Activated T-cell treated with anti-CD3 and anti-CD28 coated beads, Interleukin-2, amount 50 U/mL, for 4 hours (primary cell): ENCODE data around the gene BSN. TPM values are rescaled to one million over a fixed set of nuclear protein-coding genes. Genes with fewer than 3 reads are reported as not detected.

ENCODE experiments used
- ATAC-seq, 2 donors: fragments of 200-7000 bp; cut with Tn5 transposase; one replicate each; pipeline ENCODE4 v1.10.0; 2021
- DNase-seq: peaks from one replicate; pipeline ENCODE4 v3.0.0-alpha.2; 2020
- H3K27me3 Mint-ChIP-seq: one replicate; pipeline ENCODE4 v1.8.0; 2021; ENCODE audit warnings: low read depth, mixed read lengths
- H3K36me3 Mint-ChIP-seq: one replicate; pipeline ENCODE4 v1.8.0; 2022; ENCODE audit warnings: mixed read lengths; ENCODE audit not compliant: insufficient read depth
- H3K4me1 Mint-ChIP-seq: one replicate; pipeline ENCODE4 v1.8.0; 2021; ENCODE audit warnings: low read depth, mixed read lengths
- H3K4me3 Mint-ChIP-seq: one replicate; pipeline ENCODE4 v1.8.0; 2021; ENCODE audit warnings: mild to moderate bottlenecking, moderate library complexity, mixed read lengths
- H3K9me3 Mint-ChIP-seq: one replicate; pipeline ENCODE4 v1.8.0; 2021; ENCODE audit warnings: mixed read lengths
- total RNA-seq, 3 donors: library from RNA; stranded (reverse); gene quantifications; one replicate each; pipeline ENCODE4 v1.2.1, GENCODE V29; 2021

BSN gene
- total RNA-seq, 3 donors from 2014 or later, result 0.30 to 0.86 (median 0.40) TPM

DNA sequence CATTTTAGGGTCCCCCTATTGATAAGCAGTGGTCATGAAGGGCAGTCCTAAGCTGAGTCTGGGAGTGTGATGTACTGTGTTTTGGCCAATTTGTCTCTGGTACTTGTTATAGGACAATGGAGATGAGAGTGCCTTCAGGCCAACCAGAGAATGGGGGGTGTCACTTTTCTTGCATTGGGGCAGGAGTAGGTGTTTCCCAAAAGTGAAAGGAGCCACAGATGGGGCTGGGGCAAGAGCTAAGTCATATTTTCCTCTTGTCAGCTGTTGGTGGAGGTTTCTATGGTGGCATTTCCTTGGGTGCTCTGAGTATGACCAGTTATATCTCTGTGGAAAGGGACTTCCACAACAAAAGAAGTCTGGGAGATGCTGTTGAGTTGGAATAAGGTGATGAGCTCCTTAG, 24.7 kb upstream of the BSN start:
- H3K4me1 Mint-ChIP-seq, result peaks cover 15% of the 10 kb centered on the region
- DNase-seq (no peak), ATAC-seq (peak; percentile 43 to 65)
- no peaks in the 10 kb centered on the region for H3K9me3 Mint-ChIP-seq
- H3K27me3 Mint-ChIP-seq, result no peaks in the 10 kb centered on the region
- H3K36me3 Mint-ChIP-seq, result peaks cover 12% of the 10 kb centered on the region
- H3K4me3 Mint-ChIP-seq, result no peak overlapping the region

GRCh38 chr3:49530231-49530630, 24.0 kb upstream of the BSN start:
- DNase-seq, result no peak
- H3K4me1 Mint-ChIP-seq, result peaks cover 15% of the 10 kb centered on the region
- H3K36me3 Mint-ChIP-seq, result peaks cover 12% of the 10 kb centered on the region
- no peak for ATAC-seq
- H3K4me3 Mint-ChIP-seq, result no peak overlapping the region
- no peaks in the 10 kb centered on the region for H3K9me3 Mint-ChIP-seq
- no peaks in the 10 kb centered on the region for H3K27me3 Mint-ChIP-seq

DNA sequence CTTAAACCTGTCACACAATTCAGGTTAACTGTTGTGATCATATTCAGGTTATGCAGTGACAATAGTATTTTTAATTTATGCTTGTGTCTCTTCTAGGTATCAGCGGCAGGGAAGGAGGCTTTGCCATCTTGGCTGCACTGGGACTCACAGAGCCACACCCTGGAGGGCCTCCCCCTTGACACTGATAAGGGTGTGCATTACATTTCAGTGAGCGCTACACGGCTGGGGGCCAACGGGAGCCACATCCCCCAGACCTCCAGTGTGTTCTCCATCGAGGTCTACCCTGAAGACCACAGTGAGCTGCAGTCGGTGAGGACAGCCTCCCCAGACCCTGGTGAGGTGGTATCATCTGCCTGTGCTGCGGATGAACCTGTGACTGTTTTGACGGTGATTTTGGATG, 23.6 kb upstream of the BSN start:
- peaks cover 15% of the 10 kb centered on the region for H3K4me1 Mint-ChIP-seq
- no peaks in the 10 kb centered on the region for H3K9me3 Mint-ChIP-seq
- ATAC-seq (no peak), DNase-seq (no peak)
- H3K4me3 Mint-ChIP-seq, result no peak overlapping the region
- H3K36me3 Mint-ChIP-seq, result peaks cover 12% of the 10 kb centered on the region
- H3K27me3 Mint-ChIP-seq, result no peaks in the 10 kb centered on the region

- Mint-ChIP-seq H3K4me1 (peaks cover 15% of the 10 kb centered on the region), H3K36me3 (peaks cover 12% of the 10 kb centered on the region), H3K27me3 (no peaks in the 10 kb centered on the region), H3K9me3 (no peaks in the 10 kb centered on the region), H3K4me3 (no peak overlapping the region)
- no peak for DNase-seq
- ATAC-seq, result no peak
Observed at GRCh38 chr3:49531218-49531617, 23.1 kb upstream of the BSN start.

- ATAC-seq, result no peak
- no peaks in the 10 kb centered on the region for H3K27me3 Mint-ChIP-seq
- H3K36me3 Mint-ChIP-seq, result peaks cover 12% of the 10 kb centered on the region
- DNase-seq, result no peak
- H3K4me3 Mint-ChIP-seq, result no peak overlapping the region
- no peaks in the 10 kb centered on the region for H3K9me3 Mint-ChIP-seq
- H3K4me1 Mint-ChIP-seq, result peaks cover 15% of the 10 kb centered on the region
Observed at GRCh38 chr3:49531715-49532114, 22.6 kb upstream of the BSN start.

DNA sequence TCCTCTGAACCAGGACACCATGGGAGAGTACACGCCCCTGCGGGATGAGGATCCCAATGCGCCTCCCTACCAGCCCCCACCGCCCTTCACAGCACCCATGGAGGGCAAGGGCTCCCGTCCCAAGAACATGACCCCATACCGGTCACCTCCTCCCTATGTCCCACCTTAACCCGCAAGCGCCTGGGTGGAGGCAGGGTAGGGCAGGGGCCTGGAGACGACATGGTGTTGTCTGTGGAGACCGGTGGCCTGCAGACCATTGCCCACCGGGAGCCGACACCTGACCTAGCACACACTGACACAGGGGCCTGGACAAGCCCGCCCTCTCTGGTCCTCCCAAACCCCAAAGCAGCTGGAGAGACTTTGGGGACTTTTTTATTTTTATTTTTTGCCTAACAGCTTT, 21.2 kb upstream of the BSN start:
- no peak for ATAC-seq
- Mint-ChIP-seq H3K9me3 (no peaks in the 10 kb centered on the region), H3K4me3 (no peak overlapping the region)

DNA sequence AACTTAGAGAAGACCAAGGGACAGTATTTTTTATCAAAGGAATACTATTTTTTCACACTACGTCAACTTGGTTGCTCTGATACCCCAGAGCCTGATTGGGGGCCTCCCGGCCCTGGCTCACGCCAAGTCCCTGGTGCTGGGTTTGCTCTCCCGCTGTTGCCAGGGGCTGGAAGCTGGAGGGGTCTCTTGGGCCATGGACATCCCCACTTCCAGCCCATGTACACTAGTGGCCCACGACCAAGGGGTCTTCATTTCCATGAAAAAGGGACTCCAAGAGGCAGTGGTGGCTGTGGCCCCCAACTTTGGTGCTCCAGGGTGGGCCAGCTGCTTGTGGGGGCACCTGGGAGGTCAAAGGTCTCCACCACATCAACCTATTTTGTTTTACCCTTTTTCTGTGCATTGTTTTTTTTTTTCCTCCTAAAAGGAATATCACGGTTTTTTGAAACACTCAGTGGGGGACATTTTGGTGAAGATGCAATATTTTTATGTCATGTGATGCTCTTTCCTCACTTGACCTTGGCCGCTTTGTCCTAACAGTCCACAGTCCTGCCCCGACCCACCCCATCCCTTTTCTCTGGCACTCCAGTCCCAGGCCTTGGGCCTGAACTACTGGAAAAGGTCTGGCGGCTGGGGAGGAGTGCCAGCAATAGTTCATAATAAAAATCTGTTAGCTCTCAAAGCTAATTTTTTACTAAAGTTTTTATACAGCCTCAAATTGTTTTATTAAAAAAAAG, 20.3 kb upstream of the BSN start:
- Mint-ChIP-seq H3K4me3 (no peak overlapping the region), H3K27me3 (no peaks in the 10 kb centered on the region), H3K36me3 (peaks cover 10% of the 10 kb centered on the region), H3K9me3 (no peaks in the 10 kb centered on the region), H3K4me1 (peaks cover 10% of the 10 kb centered on the region)
- ATAC-seq, result no peak
- DNase-seq, result no peak

More for the DNA sequence above, 21.2 kb upstream of the BSN start:
- Mint-ChIP-seq H3K4me1 (peaks cover 13% of the 10 kb centered on the region), H3K27me3 (no peaks in the 10 kb centered on the region), H3K36me3 (peaks cover 10% of the 10 kb centered on the region)
- no peak for DNase-seq

DNA sequence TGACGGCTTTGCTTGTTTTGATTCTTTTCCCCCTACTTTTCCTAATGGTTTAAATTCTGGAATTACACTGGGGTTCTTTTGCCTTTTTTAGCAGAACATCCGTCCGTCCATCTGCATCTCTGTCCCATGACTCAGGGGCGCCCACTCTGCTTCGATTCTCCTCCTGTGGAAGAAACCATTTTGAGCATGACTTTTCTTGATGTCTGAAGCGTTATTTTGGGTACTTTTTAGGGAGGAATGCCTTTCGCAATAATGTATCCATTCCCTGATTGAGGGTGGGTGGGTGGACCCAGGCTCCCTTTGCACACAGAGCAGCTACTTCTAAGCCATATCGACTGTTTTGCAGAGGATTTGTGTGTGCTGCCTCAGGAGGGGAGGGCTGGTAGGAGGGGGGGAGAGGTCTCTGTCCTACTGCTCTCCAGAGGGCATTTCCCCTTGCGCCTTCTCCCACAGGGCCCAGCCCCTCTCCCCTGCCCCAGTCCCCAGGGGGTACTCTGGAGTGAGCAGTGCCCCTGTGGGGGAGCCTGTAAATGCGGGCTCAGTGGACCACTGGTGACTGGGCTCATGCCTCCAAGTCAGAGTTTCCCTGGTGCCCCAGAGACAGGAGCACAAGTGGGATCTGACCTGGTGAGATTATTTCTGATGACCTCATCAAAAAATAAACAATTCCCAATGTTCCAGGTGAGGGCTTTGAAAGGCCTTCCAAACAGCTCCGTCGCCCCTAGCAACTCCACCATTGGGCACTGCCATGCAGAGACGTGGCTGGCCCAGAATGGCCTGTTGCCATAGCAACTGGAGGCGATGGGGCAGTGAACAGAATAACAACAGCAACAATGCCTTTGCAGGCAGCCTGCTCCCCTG, 19.5 kb upstream of the BSN start:
- H3K9me3 Mint-ChIP-seq, result no peaks in the 10 kb centered on the region
- no peak for ATAC-seq
- H3K4me3 Mint-ChIP-seq, result no peak overlapping the region
- H3K4me1 Mint-ChIP-seq, result peaks cover 4% of the 10 kb centered on the region
- H3K36me3 Mint-ChIP-seq, result peaks cover 10% of the 10 kb centered on the region
- H3K27me3 Mint-ChIP-seq, result no peaks in the 10 kb centered on the region
- no peak for DNase-seq

GRCh38 chr3:49535971-49536874, 18.1 kb upstream of the BSN start:
- ATAC-seq, result no peak
- H3K4me1 Mint-ChIP-seq, result peaks cover 5% of the 10 kb centered on the region
- no peak for DNase-seq
- no peaks in the 10 kb centered on the region for H3K27me3 Mint-ChIP-seq
- H3K9me3 Mint-ChIP-seq, result no peaks in the 10 kb centered on the region
- H3K4me3 Mint-ChIP-seq, result no peak overlapping the region
- peaks cover 6% of the 10 kb centered on the region for H3K36me3 Mint-ChIP-seq

GRCh38 chr3:49536875-49537533, 17.3 kb upstream of the BSN start:
- ATAC-seq, result no peak
- H3K4me1 Mint-ChIP-seq, result peaks cover 5% of the 10 kb centered on the region
- H3K36me3 Mint-ChIP-seq, result no peaks in the 10 kb centered on the region
- DNase-seq, result no peak
- H3K9me3 Mint-ChIP-seq, result no peaks in the 10 kb centered on the region
- no peak overlapping the region for H3K4me3 Mint-ChIP-seq
- H3K27me3 Mint-ChIP-seq, result no peaks in the 10 kb centered on the region

GRCh38 chr3:49539659-49540560, 14.4 kb upstream of the BSN start:
- Mint-ChIP-seq H3K27me3 (peaks cover 3% of the 10 kb centered on the region), H3K9me3 (no peaks in the 10 kb centered on the region), H3K36me3 (no peaks in the 10 kb centered on the region), H3K4me1 (peaks cover 5% of the 10 kb centered on the region), H3K4me3 (peak overlapping the region; percentile 77)
- peak; percentile 94 for ATAC-seq
- DNase-seq, result peak; percentile 94

GRCh38 chr3:49552087-49552486, 2.2 kb upstream of the BSN start:
- Mint-ChIP-seq H3K9me3 (no peaks in the 10 kb centered on the region), H3K27me3 (peaks cover 39% of the 10 kb centered on the region), H3K36me3 (peaks cover 2% of the 10 kb centered on the region), H3K4me3 (peak overlapping the region; percentile 0), H3K4me1 (peaks cover 18% of the 10 kb centered on the region)
- ATAC-seq (no peak), DNase-seq (no peak)

DNA sequence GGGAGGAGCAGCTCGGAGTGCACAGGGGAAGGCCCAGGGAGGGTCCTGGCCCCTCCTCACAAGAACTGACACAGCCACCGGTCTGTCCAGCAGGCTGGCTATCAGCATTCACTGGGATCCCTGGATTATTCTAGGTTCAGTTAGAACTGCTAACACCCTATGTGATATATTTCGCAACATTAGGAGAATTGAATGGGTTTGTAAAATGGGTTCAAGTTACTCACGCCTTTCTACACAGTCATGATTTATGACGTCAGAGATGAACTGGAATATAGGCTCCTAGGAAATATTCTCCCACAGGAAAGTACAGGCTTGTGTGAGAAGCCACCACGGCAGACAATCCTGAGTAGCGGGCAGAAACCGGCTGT, 969 bp upstream of the BSN start:
- Mint-ChIP-seq H3K4me3 (peak overlapping the region; percentile 88), H3K27me3 (peaks cover 50% of the 10 kb centered on the region), H3K4me1 (peaks cover 18% of the 10 kb centered on the region), H3K9me3 (no peaks in the 10 kb centered on the region), H3K36me3 (peaks cover 2% of the 10 kb centered on the region)
- DNase-seq (no peak), ATAC-seq (no peak)
